ENCODE measurements around the gene C2CD3.

The C2CD3 gene

GRCh38 chr11:73978576-73979086 lies 192.2 kb downstream of the C2CD3 start:
- DNase-seq, result no peak

DNA sequence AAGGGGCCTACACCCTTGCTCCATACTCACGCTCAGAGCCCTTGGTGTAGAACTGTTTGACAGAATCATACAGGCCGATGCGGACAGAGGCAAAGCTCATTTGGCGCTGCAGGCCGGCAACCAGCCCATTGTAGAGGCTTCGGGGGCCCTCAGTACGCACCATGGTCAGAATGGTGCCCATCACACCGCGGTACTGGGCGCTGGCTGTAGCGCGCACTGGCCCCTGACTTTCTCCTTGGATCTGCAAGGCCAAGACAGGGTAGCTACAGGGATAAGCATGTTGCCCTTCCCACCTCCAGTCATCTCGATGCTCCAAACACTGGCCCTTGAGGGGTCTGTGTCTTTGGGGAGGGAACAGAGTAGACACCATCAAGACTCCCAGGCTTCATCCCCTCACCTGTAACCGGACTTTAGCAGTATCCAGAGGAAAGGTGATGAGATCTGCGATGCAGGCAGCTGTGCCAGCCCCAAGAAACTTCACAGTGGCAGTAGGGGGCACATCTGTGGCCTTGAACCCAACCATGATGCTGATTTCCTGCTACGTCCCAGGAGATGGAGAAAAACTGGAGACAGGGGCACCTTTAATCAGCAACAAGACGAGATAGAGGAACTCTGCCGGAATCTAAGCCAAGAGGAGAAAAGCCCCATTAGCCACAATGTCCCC lies 192.8 kb downstream of the C2CD3 start:
- DNase-seq, result no peak

- DNase-seq, result no peak
These were observed 194.2 kb downstream of the C2CD3 start for GRCh38 chr11:73976451-73977151.

DNA sequence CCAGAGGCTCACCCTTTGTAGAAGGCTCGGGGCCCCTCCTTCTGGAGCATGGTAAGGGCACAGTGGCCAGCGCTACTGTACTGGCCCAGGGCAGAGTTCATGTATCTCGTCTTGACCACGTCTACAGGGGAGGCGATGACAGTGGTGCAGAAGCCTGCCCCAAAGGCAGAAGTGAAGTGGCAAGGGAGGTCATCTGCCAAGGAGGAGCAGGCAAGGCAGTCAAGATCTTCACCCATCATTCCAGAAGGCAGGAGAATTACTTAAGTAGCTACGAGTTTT lies 195.4 kb downstream of the C2CD3 start:
- no peak for DNase-seq

DNA sequence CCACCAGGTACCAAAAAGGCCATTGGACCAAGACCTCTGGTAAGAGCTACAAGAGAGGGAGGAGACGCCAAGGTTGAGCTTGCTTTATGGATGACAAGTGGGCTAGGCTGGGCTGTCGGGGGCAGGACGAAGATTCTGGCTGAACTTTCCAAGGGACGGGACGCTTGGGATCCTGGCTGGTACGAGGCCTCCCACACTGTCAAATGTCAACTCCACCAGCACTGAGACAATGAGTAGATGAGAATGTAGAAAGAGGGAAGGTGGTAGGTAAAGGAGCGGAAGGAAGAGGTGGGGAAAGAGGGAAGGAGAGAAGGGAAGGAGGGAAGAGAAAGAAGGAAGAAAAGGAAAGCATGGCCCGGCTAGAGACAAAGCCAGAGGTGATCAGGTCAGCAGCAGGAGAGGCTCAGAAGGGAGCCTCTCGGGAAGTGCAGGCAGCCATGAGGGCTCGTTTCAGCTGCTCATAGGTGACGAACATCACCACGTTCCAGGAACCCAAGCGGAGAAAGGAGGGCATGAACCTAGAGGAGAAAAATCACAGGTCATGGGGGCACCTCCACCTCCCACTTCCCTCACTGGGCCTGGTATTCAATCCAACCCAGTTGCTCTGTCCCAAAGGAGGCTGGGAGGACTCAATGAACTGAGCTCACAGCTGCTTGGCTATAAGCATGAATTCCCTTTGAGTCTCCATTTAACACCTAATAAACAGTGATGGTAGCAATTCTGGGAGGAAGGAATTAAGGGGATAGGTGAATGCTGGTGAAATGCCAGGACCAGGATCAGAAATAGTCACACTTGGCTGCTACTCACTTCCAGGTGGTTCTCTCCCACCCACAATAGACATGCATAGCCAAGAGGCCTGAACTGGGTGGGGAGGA lies 196.0 kb downstream of the C2CD3 start:
- no peak for DNase-seq

- DNase-seq, result no peak
These were observed 198.0 kb downstream of the C2CD3 start for GRCh38 chr11:73972620-73973449.

GRCh38 chr11:73972187-73972586 lies 198.6 kb downstream of the C2CD3 start:
- no peak for DNase-seq

- DNase-seq, result no peak
These were observed 199.6 kb downstream of the C2CD3 start for GRCh38 chr11:73971175-73971719.

DNA sequence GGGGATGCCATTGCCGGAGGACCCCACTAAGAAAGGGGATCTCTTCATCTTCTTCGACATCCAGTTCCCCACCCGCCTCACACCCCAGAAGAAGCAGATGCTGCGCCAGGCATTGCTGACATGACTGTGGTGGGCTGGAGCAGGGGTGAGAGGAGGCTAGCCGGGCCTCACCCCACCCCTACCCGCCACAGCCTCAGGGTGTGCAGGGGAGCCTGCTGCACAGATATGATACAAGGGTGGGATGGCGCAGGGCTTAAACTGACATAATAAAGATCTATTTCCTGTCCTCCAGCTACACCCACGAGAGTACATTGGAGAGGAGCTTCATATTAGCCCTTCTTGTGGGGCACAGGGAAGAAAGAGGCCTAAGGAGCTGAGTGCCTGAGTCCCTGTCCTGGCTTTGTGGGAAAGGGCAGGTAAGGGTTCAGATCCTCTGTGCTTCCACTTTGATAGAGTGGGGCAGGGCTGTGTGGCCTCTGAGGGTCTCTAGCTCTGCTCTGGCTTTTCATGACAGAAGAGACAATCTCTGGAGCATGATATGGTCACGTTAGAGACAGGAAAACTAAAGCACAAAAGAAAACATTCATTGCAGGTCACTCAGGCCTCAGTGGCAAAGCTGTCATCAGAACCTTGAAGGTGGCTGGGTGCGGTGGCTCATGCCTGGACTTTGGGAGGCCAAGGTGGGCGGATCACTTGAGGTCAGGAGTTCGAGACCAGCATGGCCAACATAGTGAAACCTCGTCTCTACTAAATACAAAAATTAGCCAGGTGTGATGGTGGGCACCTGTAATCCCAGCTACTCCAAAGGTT lies 200.6 kb downstream of the C2CD3 start:
- no peak for DNase-seq

DNA sequence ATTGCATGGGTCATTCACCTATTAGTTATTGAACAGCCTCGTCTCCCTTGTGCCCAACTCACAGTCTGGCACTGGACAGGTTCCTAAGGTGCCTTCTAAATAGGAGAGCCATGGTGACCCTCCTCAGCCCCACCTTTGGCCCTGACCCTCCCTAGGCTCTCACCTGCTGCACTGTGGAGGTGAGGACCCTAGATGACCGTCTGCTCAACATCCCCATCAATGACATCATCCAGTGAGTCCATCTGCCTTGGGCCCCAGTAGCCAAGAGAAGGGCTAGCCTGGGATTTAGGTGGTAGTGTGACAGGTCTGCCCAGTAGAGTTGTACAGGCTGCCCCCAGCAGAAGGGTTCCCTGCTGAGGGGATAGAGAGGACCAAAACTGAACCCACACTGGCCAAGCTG lies 201.7 kb downstream of the C2CD3 start:
- no peak for DNase-seq

DNA sequence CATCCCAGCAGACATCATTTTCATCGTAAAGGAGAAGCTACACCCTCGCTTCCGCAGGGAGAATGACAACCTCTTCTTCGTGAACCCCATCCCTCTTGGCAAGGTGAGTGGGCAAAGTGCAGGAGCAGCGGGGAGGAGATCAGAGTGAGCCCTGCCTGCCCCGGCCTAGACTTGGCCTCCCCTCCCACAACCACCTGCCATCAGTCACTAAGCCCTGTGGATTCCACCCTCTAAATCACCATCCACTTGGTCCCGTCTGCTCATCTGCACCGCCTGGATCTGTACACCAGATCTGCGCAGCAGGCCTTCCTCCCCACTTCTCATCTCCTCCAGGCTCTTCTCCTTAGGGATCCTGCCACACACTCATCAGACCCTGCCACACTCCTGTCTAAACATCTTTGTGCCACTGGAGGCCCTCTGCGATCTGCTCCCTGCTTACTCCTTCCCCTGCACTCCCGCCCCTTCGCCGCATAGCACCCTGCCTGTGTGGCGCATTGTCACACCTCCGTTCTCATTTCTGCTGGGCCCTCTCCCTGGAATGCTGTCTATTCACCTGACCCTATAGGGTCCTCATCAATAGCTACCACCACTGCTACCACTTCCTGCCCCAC lies 202.3 kb downstream of the C2CD3 start:
- no peak for DNase-seq

- DNase-seq, result no peak
These were observed 205.1 kb downstream of the C2CD3 start for GRCh38 chr11:73965764-73966121.

DNA sequence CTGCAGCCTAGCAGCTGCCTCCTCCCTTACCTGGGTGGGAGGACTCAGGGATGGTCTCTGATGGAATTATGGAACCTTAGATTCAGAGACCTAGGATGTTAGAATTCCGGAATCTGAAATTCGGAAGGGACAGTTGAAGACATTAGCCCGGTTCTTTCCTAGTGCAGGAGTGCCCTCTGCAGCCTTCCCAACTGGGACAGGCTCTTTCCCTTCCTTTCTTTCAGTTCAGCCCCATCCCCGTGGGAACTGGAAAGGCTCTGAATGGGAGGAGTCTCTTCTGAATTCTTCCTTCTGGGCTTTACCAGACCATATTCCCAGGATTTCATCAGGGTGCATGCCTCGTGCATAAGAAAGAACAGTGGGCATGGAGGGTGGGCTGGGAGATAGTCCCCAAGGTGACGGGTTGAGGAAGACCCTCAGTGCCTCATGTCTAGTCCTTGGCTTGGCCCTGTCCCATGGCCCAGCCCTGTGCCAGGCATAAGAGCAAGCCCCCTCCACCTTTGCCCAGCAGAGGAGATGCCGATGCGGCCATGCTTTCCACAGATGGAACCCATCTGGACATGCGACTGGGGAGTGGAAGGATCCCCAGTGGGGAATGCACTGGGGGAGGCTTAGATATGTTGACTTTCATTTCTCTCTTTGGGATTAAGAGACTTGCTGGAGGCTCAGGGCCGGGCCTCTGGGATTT lies 205.6 kb downstream of the C2CD3 start:
- no peak for DNase-seq

DNA sequence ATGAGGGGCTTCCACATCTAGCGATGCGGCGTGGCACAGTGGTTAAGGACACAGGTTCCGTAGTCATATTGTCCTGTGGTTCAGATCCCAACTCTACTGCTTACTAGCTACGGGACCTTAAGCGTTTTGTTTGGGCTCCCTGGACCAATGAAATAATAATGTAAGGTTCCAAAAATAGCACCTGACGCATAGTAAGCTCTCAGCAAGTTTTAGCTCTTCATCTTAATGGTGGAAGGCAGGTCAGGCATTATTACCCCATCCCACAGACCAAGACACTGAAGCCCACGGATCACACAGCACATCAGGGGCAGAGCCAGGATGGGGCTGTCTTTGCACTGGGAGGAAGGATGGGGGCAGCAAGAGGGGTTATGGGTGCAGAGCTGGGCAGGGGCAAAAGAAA lies 206.9 kb downstream of the C2CD3 start:
- DNase-seq, result no peak

Data from SIG-M5 (cell line).